ENCODE data around the gene ABCA12. TPM values are rescaled to one million over a fixed set of nuclear protein-coding genes. Genes with fewer than 3 reads are reported as not detected.

The ABCA12 gene
- total and polyA plus RNA-seq, 10 of the 15 experiments (the other 5 are each of a cell fraction or from before 2014, with no cell fraction given) = 1.2 to 12.1 (median 6.0) TPM

GRCh38 chr2:214881647-214882202 is 256.7 kb downstream of the ABCA12 start (continued):
- no peak for TF ChIP-seq ZBTB4 (CRISPR knock-in tag; IDR thresholded peaks at IDR 0.05)
- TF ChIP-seq HDAC2 (IDR thresholded peaks at IDR 0.05) = no peak

Other genes starting within 250 kb of the ABCA12 start
- gene ATIC, start 173.4 kb upstream of the ABCA12 start, total RNA-seq (2014; rRNA removed) = 80.4 and 87.9 TPM in 2 replicates
- gene ATIC, start 173.4 kb upstream of the ABCA12 start, total RNA-seq (2014; rRNA removed; fragmentation: Illumina TruSeq; extraction: Trizol) = 45.1 and 58.7 TPM in 2 replicates
- 289 and 300 TPM in 2 replicates for gene ATIC, start 173.4 kb upstream of the ABCA12 start, total RNA-seq (2021)
- gene ATIC, start 173.4 kb upstream of the ABCA12 start, polyA plus RNA-seq (2011; rRNA removed) = 140 and 192 TPM in 2 replicates
- 348 and 366 TPM in 2 replicates for gene ATIC, start 173.4 kb upstream of the ABCA12 start, polyA plus RNA-seq (2014; fragmentation: Illumina TruSeq; extraction: Trizol)
- gene ATIC, start 173.4 kb upstream of the ABCA12 start, polyA plus RNA-seq (2014; fragmentation: Nextera tagmentation; extraction: Ambion mirVana) = 100 to 1,000 TPM; 313 to 518 TPM
- gene ATIC, start 173.4 kb upstream of the ABCA12 start, polyA plus RNA-seq (2014; rRNA removed) = 174 and 183 TPM in 2 replicates
- 100 to 1,000 TPM; 384 to 407 TPM for gene ATIC, start 173.4 kb upstream of the ABCA12 start, polyA plus RNA-seq (2016; fragmentation: Nextera tagmentation; extraction: Ambion mirVana)